ENCODE data around the gene DEXI. TPM values are rescaled to one million over a fixed set of nuclear protein-coding genes. Genes with fewer than 3 reads are reported as not detected.

Gene DEXI
- polyA plus RNA-seq, 6 donors from 2014 or later = 10.1 to 22.6 (median 15.6) TPM

- H3K27ac Mint-ChIP-seq = peak overlapping the region in 2 of 6 donors; percentile 38 to 67
- no peak for ATAC-seq (ENCODE audit: low read depth in 2 of 2)
These were observed 35.8 kb downstream of the DEXI start for GRCh38 chr16:10906482-10906881.

GRCh38 chr16:10902999-10903398 lies 39.3 kb downstream of the DEXI start:
- Mint-ChIP-seq H3K4me3 (peak overlapping the region in 1 of 8 donors; percentile 29), H3K4me1 (peaks cover 54 to 68% (median 58%) of the 10 kb centered on the region in 3 donors), H3K36me3 (peaks cover 32 to 60% of the 10 kb centered on the region in 2 donors)

More at GRCh38 chr16:10906482-10906881, 35.8 kb downstream of the DEXI start:
- Mint-ChIP-seq H3K27me3 (no peaks in the 10 kb centered on the region), H3K36me3 (peaks cover 24 to 51% of the 10 kb centered on the region in 2 donors), H3K4me3 (peak overlapping the region in 1 of 8 donors; percentile 21), H3K9me3 (no peaks in the 10 kb centered on the region), H3K4me1 (peaks cover 49 to 65% (median 63%) of the 10 kb centered on the region in 3 donors)
- DNase-seq = no peak

GRCh38 chr16:10897134-10897533 lies 45.1 kb downstream of the DEXI start:
- DNase-seq (peak; percentile 66), ATAC-seq (ENCODE audit: low read depth in 2 of 2) (peak; percentile 86 to 89)
- H3K9me3 Mint-ChIP-seq = peaks cover 0 to 4% (median 0%) of the 10 kb centered on the region in 7 donors
- peak overlapping the region; percentile 64 to 97 (median 92) for H3K27ac Mint-ChIP-seq
- H3K4me3 Mint-ChIP-seq = peak overlapping the region; percentile 27 to 91 (median 78)
- peaks cover 79 to 87% (median 86%) of the 10 kb centered on the region in 3 donors for H3K4me1 Mint-ChIP-seq
- H3K27me3 Mint-ChIP-seq = no peaks in the 10 kb centered on the region
- H3K36me3 Mint-ChIP-seq = peaks cover 52 to 59% of the 10 kb centered on the region in 2 donors

More at GRCh38 chr16:10902999-10903398, 39.3 kb downstream of the DEXI start:
- Mint-ChIP-seq H3K9me3 (no peaks in the 10 kb centered on the region), H3K27me3 (no peaks in the 10 kb centered on the region), H3K27ac (peak overlapping the region in 5 of 6 donors; percentile 69 to 96 (median 86))
- DNase-seq = no peak
- no peak for ATAC-seq (ENCODE audit: low read depth in 2 of 2)

- ATAC-seq (ENCODE audit: low read depth in 2 of 2) (peak; percentile 18 to 36), DNase-seq (peak; percentile 36)
- H3K27me3 Mint-ChIP-seq = no peaks in the 10 kb centered on the region
- H3K9me3 Mint-ChIP-seq = peaks cover 0 to 7% (median 3%) of the 10 kb centered on the region in 7 donors
- H3K36me3 Mint-ChIP-seq = peaks cover 55 to 63% of the 10 kb centered on the region in 2 donors
- peak overlapping the region; percentile 64 to 97 (median 92) for H3K27ac Mint-ChIP-seq
- H3K4me3 Mint-ChIP-seq = peak overlapping the region; percentile 36 to 91 (median 82)
- H3K4me1 Mint-ChIP-seq = peaks cover 82 to 91% (median 90%) of the 10 kb centered on the region in 3 donors
These were observed 45.5 kb downstream of the DEXI start for GRCh38 chr16:10896723-10897122.

GRCh38 chr16:10896165-10896564 lies 46.1 kb downstream of the DEXI start:
- DNase-seq = no peak
- Mint-ChIP-seq H3K4me3 (peak overlapping the region; percentile 36 to 91 (median 82)), H3K4me1 (peaks cover 82 to 95% (median 94%) of the 10 kb centered on the region in 3 donors), H3K27me3 (no peaks in the 10 kb centered on the region), H3K9me3 (peaks cover 0 to 7% (median 4%) of the 10 kb centered on the region in 7 donors), H3K36me3 (peaks cover 55 to 66% of the 10 kb centered on the region in 2 donors), H3K27ac (peak overlapping the region; percentile 78 to 96 (median 88))
- no peak for ATAC-seq (ENCODE audit: low read depth in 2 of 2)

- Mint-ChIP-seq H3K27me3 (no peaks in the 10 kb centered on the region), H3K27ac (peak overlapping the region; percentile 30 to 96 (median 83)), H3K9me3 (peaks cover 0 to 7% (median 4%) of the 10 kb centered on the region in 7 donors), H3K36me3 (peaks cover 58 to 63% of the 10 kb centered on the region in 2 donors), H3K4me1 (peaks cover 87 to 98% (median 97%) of the 10 kb centered on the region in 3 donors), H3K4me3 (peak overlapping the region; percentile 36 to 91 (median 76))
- DNase-seq = no peak
- no peak for ATAC-seq (ENCODE audit: low read depth in 2 of 2)
These were observed 47.0 kb downstream of the DEXI start for GRCh38 chr16:10895053-10895946.

- H3K4me1 Mint-ChIP-seq = peaks cover 85 to 99% (median 98%) of the 10 kb centered on the region in 3 donors
- peaks cover 0 to 7% (median 4%) of the 10 kb centered on the region in 7 donors for H3K9me3 Mint-ChIP-seq
- ATAC-seq (ENCODE audit: low read depth in 2 of 2) (no peak), DNase-seq (no peak)
- H3K27me3 Mint-ChIP-seq = no peaks in the 10 kb centered on the region
- peaks cover 38 to 50% of the 10 kb centered on the region in 2 donors for H3K36me3 Mint-ChIP-seq
- H3K4me3 Mint-ChIP-seq = peak overlapping the region; percentile 56 to 100 (median 88)
- H3K27ac Mint-ChIP-seq = peak overlapping the region; percentile 97 to 100 (median 98)
These were observed 49.4 kb downstream of the DEXI start for GRCh38 chr16:10892782-10893318.

- H3K4me3 Mint-ChIP-seq = peak overlapping the region; percentile 86 to 100 (median 94)
- peaks cover 0 to 7% (median 4%) of the 10 kb centered on the region in 7 donors for H3K9me3 Mint-ChIP-seq
- H3K27ac Mint-ChIP-seq = peak overlapping the region; percentile 96 to 100 (median 98)
- ATAC-seq (ENCODE audit: low read depth in 2 of 2) (no peak), DNase-seq (no peak)
- peaks cover 82 to 99% (median 98%) of the 10 kb centered on the region in 3 donors for H3K4me1 Mint-ChIP-seq
- H3K36me3 Mint-ChIP-seq = peaks cover 28 to 35% of the 10 kb centered on the region in 2 donors
- no peaks in the 10 kb centered on the region for H3K27me3 Mint-ChIP-seq
These were observed 52.4 kb downstream of the DEXI start for GRCh38 chr16:10889855-10890254.

GRCh38 chr16:10888320-10888937 lies 53.8 kb downstream of the DEXI start:
- peaks cover 37 to 42% of the 10 kb centered on the region in 2 donors for H3K36me3 Mint-ChIP-seq
- DNase-seq = peak; percentile 72
- H3K27ac Mint-ChIP-seq = peak overlapping the region; percentile 81 to 99 (median 97)
- peaks cover 0 to 7% (median 4%) of the 10 kb centered on the region in 7 donors for H3K9me3 Mint-ChIP-seq
- H3K27me3 Mint-ChIP-seq = no peaks in the 10 kb centered on the region
- peak in 1 of 2 donors; percentile 9 for ATAC-seq (ENCODE audit: low read depth in 2 of 2)
- peak overlapping the region; percentile 86 to 100 (median 94) for H3K4me3 Mint-ChIP-seq
- H3K4me1 Mint-ChIP-seq = peaks cover 87 to 100% (median 100%) of the 10 kb centered on the region in 3 donors

GRCh38 chr16:10885246-10885645 lies 57.0 kb downstream of the DEXI start:
- ATAC-seq (ENCODE audit: low read depth in 2 of 2) (no peak), DNase-seq (no peak)
- Mint-ChIP-seq H3K27me3 (no peaks in the 10 kb centered on the region), H3K9me3 (no peaks in the 10 kb centered on the region), H3K27ac (peak overlapping the region; percentile 27 to 97 (median 69)), H3K4me3 (peak overlapping the region; percentile 86 to 100 (median 92)), H3K36me3 (peaks cover 46 to 59% of the 10 kb centered on the region in 2 donors), H3K4me1 (peaks cover 86 to 99% (median 98%) of the 10 kb centered on the region in 3 donors)

- Mint-ChIP-seq H3K4me3 (peak overlapping the region; percentile 78 to 100 (median 92)), H3K9me3 (no peaks in the 10 kb centered on the region), H3K4me1 (peaks cover 72 to 81% (median 78%) of the 10 kb centered on the region in 3 donors)
These were observed 59.3 kb downstream of the DEXI start for GRCh38 chr16:10883004-10883403.

GRCh38 chr16:10881479-10882030 lies 60.7 kb downstream of the DEXI start:
- no peak for DNase-seq
- Mint-ChIP-seq H3K9me3 (no peaks in the 10 kb centered on the region), H3K27me3 (no peaks in the 10 kb centered on the region), H3K36me3 (peaks cover 33 to 78% of the 10 kb centered on the region in 2 donors), H3K4me1 (peaks cover 66 to 70% (median 66%) of the 10 kb centered on the region in 3 donors), H3K4me3 (peak overlapping the region; percentile 97 to 100 (median 99)), H3K27ac (peak overlapping the region; percentile 25 to 97 (median 92))
- ATAC-seq (ENCODE audit: low read depth in 2 of 2) = no peak

More at GRCh38 chr16:10883004-10883403, 59.3 kb downstream of the DEXI start:
- ATAC-seq (ENCODE audit: low read depth in 2 of 2) = no peak
- Mint-ChIP-seq H3K27ac (peak overlapping the region in 5 of 6 donors; percentile 40 to 97 (median 80)), H3K36me3 (peaks cover 40 to 73% of the 10 kb centered on the region in 2 donors), H3K27me3 (no peaks in the 10 kb centered on the region)
- DNase-seq = no peak
